GM21447 (cell line): Measurements from ENCODE around the gene HOXB9.

Experiments used
- ATAC-seq: cut with Tn5 transposase; IDR thresholded peaks from one replicate; pipeline ENCODE4 v1.9.1; 2021; ENCODE audit not compliant: unreplicated experiment

Gene HOXB9

DNA sequence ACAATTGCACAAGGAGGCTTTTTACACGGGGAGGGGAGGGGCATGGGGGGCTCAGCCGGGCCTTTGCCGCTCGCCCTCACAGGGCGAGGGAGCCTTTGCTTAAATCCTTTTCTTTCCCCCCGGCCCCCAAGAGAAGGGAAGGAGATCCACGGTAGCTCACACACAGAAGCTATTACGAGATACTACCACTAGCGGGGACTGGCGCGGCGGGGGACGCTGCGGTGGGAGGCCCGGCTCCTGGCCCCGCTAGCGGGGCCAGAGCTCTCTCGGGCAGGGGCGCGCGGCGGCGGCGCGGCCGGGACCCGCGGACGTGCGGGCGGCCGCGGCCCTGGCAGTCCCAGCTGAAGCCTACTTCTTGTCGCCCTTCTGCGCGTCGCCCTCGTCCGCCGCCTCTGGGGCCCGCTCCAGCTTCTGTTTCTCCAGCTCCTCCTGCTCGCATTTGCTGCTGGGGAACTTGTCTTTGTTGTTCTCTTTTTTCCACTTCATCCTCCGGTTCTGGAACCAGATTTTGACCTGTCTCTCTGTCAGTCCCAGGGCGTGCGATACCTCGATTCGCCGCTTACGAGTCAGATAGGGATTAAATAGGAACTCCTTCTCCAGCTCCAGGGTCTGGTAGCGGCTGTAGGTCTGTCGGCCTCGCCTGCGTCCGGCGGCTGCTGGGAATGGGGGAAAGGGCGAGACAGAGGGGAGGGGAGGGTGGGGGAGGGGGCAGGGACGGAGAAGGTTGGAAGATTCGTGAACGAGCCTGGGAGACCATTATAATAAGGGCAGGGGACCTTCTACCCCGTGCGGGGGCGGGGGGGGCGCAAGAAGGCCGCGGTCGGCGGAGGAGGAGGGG, 13.1 kb downstream of the HOXB9 start:
- no peak for ATAC-seq

DNA sequence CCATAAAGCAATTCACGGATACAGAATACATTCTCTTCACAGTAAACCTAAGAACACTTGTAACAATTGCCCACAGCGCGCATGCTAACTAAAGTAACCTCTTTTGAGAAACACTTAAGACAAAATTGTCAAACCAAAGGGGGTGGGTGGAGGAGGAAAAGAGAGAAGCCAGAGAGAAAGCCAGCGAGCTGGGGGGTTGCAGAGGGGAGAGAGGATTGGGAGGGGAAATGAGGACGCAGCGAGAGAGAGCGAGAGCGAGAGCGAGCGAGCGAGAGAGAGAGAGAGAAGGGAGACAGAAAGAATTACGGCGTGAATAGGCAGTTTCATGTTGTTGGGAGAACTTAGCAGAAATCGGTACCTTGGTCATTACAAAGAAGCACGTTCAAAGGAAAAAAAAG, 13.7 kb downstream of the HOXB9 start:
- no peak for ATAC-seq

DNA sequence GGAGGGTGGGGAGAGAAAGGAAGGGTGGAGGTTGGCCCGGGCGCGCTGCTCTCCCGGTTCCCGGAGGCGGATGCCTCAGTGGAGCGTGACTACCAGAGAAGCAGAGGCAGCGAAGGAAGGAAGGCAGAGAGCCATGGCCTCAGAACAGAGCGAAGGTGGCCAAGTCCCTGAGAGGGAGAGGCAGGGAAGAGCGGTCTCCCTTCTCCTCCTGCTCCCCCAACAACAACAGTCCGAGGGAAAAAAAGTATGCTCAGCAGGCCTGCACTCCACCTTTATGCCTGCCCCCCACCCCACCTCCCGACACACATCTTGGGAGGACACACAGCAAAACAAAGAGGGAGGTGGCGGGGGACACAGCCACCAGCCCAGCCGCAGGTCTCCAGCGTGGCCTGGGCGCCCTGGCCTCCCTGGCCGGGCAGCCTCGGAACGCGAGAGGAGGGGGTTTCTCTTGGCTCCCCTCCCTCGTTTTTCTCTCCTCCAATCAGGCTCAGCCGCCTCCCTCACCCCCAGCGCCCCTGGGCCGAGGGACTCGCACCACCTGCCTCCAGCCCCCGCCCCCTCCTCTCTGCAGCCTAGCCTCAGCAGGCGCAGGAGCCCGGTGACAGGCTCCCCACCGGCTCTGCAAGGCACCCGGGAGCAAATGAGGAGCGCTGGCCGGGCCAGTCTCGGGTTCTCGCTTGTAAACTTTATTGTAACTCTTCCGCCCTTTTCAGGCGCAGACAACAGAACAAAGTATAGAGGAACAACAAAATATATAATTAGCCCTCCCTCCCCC, 14.3 kb downstream of the HOXB9 start:
- no peak for ATAC-seq

DNA sequence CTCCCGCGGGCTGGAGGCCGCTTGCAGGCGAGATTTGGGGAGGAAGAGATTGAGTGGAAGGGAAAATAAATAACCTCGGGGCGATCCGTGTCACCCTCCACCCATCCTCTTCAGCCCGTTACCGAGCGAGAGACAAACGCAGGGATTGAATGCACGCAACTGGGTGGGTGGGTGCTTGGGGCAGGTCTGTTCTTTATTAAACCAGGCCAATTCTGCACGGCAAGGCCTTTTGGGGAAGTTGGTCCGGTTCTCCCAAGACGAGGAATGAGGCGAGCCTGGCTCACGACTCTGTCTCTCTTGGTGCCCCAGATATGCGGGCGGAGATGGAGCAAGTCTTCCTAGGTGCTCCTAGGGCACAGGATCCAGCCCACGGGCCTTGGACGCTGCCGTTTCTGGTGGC, 14.9 kb downstream of the HOXB9 start:
- no peak for ATAC-seq

DNA sequence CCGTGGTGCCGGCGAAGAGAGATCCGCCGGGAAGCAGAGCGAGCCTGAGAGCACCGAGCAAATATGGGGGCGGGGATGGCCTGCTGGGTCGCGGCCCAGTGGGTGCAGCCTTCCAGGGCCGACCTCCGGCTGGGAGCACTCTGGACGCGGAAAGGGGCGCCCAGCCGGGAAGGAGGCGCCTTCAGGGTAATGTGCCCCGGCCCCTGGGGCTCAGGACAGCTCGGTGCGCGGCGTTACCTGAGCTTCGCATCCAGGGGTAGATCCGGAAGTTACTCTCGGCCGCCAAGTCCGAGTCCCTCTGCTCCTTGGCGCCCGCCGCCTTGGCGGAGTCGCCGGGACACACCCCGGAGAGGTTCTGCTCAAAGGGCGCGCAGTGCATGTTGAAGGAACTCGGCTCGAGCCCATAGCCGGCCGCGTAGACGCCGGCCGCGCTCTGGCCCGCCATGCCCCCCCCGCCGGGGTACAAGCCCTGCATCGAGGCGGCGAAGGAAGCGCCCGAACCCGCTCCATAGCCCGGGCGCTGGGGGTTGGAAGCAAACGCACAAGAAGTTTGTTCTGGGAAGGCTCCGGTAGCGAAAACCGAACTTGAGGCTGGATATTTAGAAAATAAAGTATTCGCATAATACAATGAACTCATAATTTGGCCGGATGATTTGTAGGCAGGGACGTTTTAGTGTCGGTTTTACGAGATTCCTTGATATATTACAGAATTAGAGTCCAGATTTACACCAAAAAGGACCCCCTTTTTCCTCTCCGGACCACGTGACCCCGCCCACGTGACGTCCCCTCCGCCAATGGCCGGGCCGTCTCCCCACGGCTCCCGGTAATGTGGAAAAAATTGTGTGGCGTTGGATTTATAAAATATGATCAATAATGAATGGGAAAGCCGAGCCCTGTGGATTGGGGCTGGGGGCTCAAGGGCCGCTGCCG, 15.6 kb downstream of the HOXB9 start, which contains the start of gene HOXB7:
TSS of gene HOXB7 (minus strand) at position 736 of the 930 bp plus-strand sequence. CDS start at position 637, 99 bp downstream.
- no peak for ATAC-seq

DNA sequence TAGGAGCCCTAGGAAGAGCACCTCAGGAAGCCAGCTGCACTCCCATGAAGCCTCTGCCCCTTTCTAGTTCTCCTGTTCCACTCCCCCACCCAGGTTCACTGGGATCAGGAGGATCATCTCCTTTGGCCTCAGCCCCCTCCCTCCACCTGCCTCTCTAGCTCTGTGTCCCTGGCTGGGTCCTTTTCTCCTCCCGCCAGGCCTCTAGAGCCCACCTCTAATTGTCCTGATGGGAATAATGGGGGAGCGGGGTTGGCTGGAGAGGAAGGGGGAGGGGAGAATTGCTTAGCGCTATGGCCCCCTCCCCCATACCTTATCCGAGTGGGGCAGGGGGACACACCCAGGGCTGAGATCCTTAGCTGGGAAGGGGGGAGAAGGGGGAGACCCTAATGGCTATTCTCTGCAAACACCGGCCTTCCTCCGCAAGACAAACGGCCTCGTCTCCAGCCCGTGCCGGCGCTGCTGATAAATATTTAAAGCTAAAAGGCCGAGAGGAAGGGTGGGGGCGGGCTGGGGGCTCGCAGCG, 16.3 kb downstream of the HOXB9 start:
- ATAC-seq: no peak

DNA sequence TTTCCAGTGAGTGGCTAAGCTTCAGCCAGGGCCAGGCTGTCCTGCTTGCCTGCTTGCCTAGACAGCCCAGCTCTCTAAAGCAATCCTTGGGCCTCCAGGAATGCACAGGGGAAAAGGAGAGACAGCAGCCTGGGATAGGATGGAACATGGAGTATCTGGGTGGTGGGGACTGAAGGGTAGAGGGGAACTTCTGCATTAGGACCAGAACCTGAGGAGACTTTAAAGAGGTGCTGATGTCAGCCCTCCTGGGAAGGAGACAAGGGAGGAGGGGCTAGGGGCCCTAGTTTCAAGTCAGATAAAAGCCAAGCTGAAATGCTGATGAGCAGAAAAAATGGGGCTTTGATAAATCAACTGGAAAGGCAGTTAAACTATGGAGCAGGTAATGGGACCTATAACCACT, 17.1 kb downstream of the HOXB9 start:
- no peak for ATAC-seq

DNA sequence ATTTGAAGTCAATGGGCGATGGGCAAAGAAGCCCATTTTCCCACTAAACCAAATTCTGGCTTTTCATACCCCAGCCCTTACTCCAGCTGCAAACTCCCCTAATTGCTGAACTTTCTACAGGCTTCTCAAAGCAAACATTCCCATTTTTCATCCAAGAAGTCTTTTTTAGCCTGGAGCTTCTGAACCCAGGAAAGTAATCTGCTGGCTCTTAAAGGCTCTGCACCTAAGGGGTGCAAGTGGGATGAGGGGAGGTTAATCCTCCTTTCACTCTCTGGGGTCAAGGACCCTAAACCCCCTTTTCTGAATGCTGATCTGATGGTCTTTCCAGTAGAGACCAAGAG, 17.7 kb downstream of the HOXB9 start:
- ATAC-seq: no peak

DNA sequence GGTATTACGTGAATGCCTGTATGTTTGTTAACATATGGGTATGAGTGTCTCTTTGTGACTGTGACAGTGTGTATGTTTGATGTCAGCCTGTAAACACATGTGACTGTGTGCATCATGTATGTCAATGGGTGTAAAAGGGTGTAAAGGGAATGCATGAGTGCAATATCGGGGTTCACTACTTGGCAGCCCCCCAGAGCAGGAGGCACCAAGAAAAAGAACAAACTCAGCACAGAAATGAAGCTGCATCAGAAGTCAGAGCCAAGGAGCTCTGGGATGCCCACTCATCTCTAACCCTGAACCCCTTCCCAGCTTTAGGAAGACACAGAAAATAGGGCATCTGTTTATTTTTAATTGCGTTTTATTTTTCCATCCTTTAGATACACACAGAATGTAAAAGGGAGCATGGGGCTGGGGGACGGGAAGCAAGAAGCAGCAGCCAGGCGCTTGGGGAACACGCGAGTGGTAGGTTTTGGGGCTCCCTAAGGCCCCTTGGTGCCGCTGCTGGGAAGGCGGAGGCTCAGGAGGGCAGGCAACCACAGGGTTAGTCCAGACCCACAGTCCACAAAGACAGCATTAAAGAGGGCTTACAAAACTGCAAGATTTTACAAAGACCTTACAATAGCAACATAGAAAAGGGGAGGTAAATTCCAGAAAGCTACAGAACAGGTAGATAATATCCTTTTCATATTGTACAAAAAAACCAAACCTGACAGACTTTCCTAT, 19.1 kb downstream of the HOXB9 start:
- no peak for ATAC-seq

DNA sequence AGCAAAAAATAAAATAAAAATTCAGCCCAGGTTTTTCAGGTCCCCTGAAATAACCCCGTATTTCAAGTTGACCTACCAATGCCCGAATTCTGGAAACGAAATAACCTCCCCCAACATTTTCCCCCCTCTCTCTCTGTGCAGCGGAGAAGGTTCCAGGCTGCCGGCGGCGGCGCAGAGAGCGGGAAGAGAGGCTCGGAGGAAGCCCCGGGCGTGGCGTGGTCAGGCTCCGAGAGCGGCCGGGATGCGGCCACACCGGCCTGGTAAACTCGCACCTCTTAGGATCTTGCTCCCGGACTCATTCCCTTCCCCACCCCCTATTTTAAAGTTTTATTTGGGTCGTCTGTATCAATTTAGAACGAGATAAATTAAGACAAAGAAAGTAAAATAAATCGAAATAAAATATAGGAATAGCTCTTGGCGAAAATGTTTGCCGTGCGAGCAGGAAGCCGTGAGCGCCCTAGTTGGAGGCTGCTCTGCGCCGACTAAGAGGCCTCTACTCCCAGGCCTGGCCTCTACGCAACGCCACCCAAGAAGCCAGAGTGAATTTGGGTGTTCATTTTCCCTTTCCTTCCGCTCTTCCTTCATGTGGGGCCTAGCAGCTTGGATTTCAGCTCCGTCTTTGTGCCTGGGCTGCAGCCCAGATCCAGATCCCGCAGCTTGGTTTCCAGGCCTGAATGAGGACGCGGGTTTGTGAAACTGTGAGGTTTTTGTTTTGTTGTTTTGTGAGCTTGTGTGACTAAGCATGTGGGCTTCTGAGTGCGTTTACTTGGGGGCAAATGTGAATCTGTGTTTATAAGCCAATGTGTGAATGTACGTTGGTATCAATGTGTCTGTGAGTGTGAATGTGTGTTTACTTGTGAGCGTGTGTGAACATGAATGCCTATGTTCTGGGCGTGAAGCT, 19.9 kb downstream of the HOXB9 start:
- ATAC-seq: no peak

DNA sequence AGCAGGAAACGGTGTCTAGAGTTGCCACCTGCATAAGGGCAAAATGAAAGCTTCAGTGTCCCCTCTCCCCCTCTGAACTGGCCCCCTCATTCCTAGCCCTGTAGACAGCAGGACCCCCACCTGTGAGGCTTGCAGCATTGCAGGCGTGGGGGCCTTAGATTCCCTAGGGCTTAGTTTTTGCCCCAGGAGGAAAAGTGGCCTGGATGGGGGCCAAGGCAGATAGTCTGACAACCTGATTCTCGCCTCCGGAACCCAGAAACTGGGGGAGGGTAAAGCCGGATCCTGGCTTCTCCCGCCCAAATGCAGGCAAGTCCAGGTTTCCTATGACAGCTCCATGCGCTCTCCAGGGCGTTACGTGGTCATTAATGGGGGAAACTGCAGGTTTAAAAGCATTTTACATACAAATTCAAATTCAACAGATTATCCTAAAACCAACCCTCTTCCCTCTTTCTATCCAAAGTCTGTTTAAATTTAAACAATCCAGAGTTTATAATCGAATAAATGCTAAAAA, 20.7 kb downstream of the HOXB9 start:
- ATAC-seq: no peak

DNA sequence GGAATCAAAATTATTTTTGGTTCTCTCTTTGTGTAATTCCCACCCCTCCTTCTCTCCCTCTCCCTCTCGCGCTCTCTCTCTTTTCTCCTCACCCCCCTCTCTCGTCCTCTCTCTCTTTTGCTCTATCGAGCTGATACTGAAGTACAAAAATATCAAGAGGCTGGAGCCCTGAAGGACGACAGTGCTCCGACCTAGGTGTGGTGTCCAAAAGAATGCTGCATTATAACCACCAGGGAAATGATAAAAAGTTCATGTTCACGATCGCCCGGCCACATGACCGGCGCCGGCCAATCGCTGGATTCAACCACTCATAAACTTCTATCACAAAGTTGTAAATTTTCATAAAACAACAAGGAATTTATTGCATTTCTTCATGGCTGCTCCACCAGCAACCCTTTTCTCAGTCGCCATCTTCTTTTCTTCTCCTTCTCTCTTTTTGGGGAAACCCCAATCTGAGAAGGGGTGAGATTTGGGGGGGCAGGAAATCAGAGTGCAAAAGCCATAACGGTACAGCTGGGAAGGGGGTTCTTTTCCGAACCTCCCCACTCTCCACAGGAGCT, 21.3 kb downstream of the HOXB9 start, which contains the start of gene HOXB6:
TSS of gene HOXB6 (minus strand) at position 217 of the 560 bp plus-strand sequence. CDS start 6,836 bp downstream, outside the sequence.
- no peak for ATAC-seq

DNA sequence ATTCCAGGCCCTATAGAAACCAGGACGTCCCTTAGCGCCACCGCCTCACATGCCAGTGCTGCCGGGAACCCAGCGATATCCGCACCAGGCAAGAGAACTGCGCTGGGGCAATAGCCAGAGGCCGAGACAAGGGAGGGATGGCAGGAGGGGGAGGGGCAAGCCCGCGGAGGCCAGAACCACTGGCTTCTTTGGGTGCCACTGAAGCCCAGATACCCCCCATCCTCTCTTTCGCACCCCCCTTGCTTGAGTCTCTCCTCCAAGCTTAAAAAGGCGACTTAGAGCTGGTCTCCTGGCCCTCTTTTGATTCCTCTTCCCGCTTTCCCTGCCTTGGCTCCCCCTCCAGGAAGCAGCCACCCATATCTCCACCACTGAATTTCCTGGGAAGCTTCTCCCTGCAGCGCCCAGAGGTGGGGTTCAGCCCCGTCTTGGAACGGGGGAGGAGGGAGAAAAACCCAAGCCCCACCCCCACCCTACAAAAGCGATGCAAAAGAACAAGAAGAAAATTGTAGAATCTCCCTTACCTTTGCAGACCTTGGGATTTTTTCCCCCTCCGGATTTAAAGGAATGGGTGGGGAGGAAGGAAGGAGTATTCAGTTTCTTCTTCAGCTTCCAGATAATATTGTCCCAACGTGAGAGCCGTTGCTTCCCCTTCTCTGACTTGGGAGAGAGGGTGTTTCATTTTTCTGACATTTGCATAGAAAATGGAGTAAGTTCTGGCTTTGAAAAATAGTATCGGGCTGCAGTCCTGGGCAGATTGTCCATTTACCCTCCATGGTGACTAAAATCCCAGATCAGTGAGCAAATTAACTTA, 22.0 kb downstream of the HOXB9 start:
- ATAC-seq: no peak

DNA sequence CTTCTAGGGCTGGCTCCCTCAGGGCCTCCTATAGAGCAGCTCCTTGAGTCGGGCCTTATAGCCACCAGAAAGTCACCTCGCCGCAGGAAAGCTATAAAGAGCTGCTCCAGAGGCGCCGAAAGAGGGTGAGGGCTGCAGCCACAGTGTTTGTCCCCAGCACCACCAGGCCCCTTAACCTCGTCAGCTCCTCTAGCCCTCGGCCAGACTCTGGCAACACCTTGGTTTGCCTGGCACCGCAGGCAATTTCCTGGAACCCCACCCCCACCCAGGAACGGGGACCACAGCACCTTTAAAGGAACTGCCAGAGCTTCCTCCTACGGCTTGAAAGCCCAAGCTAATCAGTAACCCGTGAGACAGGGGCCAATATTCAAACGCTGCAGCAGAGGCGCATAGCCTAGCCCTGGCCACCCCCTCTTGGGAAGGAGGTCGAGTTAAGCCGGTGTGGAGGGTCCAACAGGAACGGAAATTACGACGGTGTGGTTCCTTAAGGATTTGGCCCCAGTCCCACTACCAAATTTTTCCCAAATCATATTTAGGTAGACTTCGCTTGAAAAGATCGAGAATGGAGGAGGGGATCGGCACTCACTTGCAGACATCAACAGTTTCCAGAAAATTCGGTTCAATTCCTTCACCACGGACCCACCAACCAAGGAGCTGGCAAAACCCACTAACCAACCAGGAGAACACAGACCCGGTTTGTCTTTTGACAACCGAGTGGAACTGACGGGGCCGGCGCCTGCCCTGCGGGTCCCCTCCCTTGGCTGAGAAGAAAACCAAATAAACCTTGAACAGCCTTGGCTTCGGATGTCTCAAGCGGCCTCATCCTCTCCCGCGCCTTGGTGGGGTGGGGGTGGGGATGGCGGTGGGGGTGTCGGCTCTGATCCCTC, 24.4 kb downstream of the HOXB9 start:
- ATAC-seq: no peak

DNA sequence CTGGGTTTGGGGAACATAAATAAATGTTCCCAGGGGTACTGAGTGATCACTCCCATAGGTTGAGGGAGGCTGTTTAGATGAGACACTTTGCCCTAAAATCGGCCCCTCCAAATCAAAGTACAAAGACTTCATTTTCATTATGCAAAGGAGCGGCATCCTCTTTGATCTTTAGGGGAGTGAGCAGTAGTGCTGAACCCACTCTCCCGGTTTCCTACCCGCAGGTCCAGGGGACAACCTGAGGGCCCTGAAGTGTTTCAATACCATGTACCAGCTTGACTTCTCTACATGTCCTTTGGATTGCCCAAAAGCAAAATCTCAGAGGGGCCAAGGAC, 25.0 kb downstream of the HOXB9 start:
- no peak for ATAC-seq

DNA sequence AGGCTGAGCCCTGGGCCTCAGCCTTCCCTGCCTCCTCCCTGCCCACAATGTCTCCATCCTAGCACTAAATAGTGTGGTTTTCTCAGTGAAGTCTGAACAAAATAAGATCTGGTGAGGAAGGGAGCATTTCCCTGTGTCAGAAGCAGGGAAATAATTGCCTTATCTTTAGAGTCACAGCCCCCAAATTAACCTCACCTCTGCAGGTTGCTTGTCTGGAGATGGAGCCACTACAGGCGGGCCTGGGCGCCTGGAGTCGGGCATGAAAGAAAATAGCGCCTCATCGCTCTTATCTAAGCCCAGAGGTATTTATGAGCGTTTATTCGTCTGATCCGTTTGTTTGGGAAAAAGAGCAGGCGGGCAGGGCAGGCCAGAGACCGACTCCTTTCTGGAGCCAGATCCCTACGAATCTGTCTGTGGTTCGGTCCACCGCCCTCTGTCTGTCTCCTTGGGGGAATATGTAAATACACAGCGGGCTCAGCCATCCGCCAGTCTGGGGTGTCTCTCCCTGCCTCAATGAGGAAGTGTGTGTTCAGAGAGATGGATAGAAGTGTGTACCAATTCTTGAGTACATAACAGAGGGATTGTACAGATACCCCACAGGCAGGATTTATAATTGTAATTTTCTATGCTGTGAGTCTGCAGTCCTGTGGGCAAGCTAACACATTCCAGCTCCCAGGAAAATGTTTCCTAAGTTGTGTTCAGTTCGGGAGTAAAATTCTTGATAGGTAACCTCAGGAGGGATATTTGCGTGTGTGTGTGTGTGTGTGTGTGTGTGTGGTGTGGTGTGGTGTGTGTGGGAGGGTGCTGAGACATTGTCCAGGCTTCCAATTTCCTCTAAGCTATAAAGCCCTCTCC, 25.7 kb downstream of the HOXB9 start:
- ATAC-seq: no peak
